CD4-positive, alpha-beta T cell (primary cell): Measurements from ENCODE around the gene FTCDNL1. TPM values are rescaled to one million over a fixed set of nuclear protein-coding genes. Genes with fewer than 3 reads are reported as not detected.

Source experiments
- ATAC-seq: fragments of 200-7000 bp; cut with Tn5 transposase; one replicate; pipeline ENCODE4 v1.10.0; 2022; ENCODE audit warnings: mild to moderate bottlenecking; ENCODE audit not compliant: poor library complexity
- CTCF ChIA-PET: fragments of 350-600 bp; sonication (Branson Sonifier 250); formaldehyde crosslinking; loops from one replicate; lab custom pipeline; 2021; ENCODE audit warnings: antibody characterized with exemption, inconsistent platforms; lab: Charles Lee
- POLR2A ChIA-PET: fragments of 350-600 bp; sonication (Branson Sonifier 250); formaldehyde crosslinking; loops from one replicate; lab custom pipeline; 2021; ENCODE audit warnings: antibody characterized with exemption, inconsistent platforms; lab: Charles Lee
- DNase-seq, 14 experiments: peaks; one replicate each; pipeline ENCODE4 v3.0.0-alpha.2; 2013 to 2020; ENCODE audit warnings: mixed read lengths in 2 of 14
- H3K27ac ChIP-seq, 2 donors: one replicate each; pipeline versions ENCODE4 v1.5.1 to v1.7.0; 2013; ENCODE audit warnings: low read length in 2 of 2, low read depth in 1 of 2, mild to moderate bottlenecking in 1 of 2
- H3K27me3 ChIP-seq, 2 experiments: 1 replicate in 1 of 2; 2 replicates in 1 of 2; pipeline versions ENCODE4 v1.6.1 to v1.7.0; 2013; ENCODE audit warnings: low read length in 2 of 2, control low read depth in 1 of 2, mild to moderate bottlenecking in 1 of 2, moderate library complexity in 1 of 2; ENCODE audit not compliant: insufficient read depth in 2 of 2, control insufficient read depth in 1 of 2
- H3K36me3 ChIP-seq: one replicate; pipeline ENCODE4 v1.6.1; 2013; ENCODE audit warnings: low read length, control low read depth; ENCODE audit not compliant: insufficient read depth
- H3K4me1 ChIP-seq: one replicate; pipeline ENCODE4 v1.6.1; 2013; ENCODE audit warnings: low read length, control low read depth; ENCODE audit not compliant: insufficient read depth
- H3K4me3 ChIP-seq: one replicate; pipeline ENCODE4 v1.5.1; 2013; ENCODE audit warnings: mild to moderate bottlenecking, low read length, moderate library complexity
- H3K9me3 ChIP-seq, 2 experiments: 1 replicate in 1 of 2; 2 replicates in 1 of 2; pipeline versions ENCODE4 v1.6.1 to v1.7.0; 2013; ENCODE audit warnings: low read length in 2 of 2, mild to moderate bottlenecking in 2 of 2, control low read depth in 1 of 2, moderate library complexity in 1 of 2; ENCODE audit not compliant: control insufficient read depth in 1 of 2, insufficient read depth in 1 of 2
- H3K27ac Mint-ChIP-seq: one replicate; pipeline ENCODE4 v1.8.0; 2020; ENCODE audit warnings: mixed read lengths
- H3K27me3 Mint-ChIP-seq: one replicate; pipeline ENCODE4 v1.8.0; 2021; ENCODE audit warnings: mixed read lengths
- H3K36me3 Mint-ChIP-seq: one replicate; pipeline ENCODE4 v1.8.0; 2021; ENCODE audit warnings: low read depth, mixed read lengths
- H3K4me1 Mint-ChIP-seq: one replicate; pipeline ENCODE4 v1.8.0; 2021; ENCODE audit warnings: low read depth, mixed read lengths
- H3K4me3 Mint-ChIP-seq: one replicate; pipeline ENCODE4 v1.8.0; 2020; ENCODE audit warnings: mild to moderate bottlenecking, mixed read lengths
- H3K9me3 Mint-ChIP-seq: one replicate; pipeline ENCODE4 v1.8.0; 2020; ENCODE audit warnings: mixed read lengths
- intact Hi-C, 2 experiments: fragments of 100-400 bp; cut with DNase I in 1 of 2; cut with micrococcal nuclease in 1 of 2; formaldehyde crosslinking; loops; one replicate each; pipeline versions ENCODE4 v1.15.1 to v1.9.0; 2023 to 2025; cut with DNase I, micrococcal nuclease
- total RNA-seq, 174 experiments: library from RNA in 2 of 174; stranded (reverse) in 2 of 174; gene quantifications; one replicate each; pipeline ENCODE4 v1.2.3 and lab custom pipeline; 2021 to 2026
- TF ChIP-seq, protein P1 (sequence below): fragments of 200-600 bp; IDR thresholded peaks from one replicate; pipeline ENCODE4 v1.8.0; 2022; ENCODE audit warnings: antibody characterized with exemption, mild to moderate bottlenecking

Gene FTCDNL1
- total RNA-seq, 2 experiments from 2014 or later: 0.78 to 1.3 TPM

DNA sequence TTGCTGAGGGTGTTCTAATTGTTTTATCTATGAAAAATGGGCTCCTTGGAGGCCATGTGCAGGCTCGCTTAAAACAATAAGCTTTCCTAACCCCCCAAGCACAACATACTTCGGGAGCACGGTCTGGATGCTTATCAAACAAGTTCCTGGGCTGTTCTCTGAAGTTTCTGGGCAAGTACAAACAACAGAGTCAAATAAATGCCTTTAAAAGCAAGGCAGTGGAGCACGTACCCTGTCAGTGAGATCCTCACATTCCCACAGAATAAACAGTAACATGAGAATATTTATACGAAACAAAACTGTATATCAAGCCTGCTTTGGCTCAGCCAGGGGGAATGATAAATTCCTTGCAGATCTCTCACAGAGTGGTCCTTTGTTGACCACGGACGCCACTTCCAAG lies 44.8 kb downstream of the FTCDNL1 start:
- Histone ChIP-seq H3K4me1 (no peaks in the 10 kb centered on the region), H3K27me3 (peaks cover 0 to under 1% of the 10 kb centered on the region in 2 experiments), H3K27ac (no peak overlapping the region), H3K9me3 (no peaks in the 10 kb centered on the region), H3K36me3 (no peaks in the 10 kb centered on the region), H3K4me3 (no peak overlapping the region)
- no peaks in the 10 kb centered on the region for H3K9me3 Mint-ChIP-seq
- H3K27me3 Mint-ChIP-seq: no peaks in the 10 kb centered on the region
- CTCF ChIA-PET: no interaction called here
- H3K36me3 Mint-ChIP-seq: no peaks in the 10 kb centered on the region
- POLR2A ChIA-PET: no interaction called here
- no peaks in the 10 kb centered on the region for H3K4me1 Mint-ChIP-seq
- TF ChIP-seq, protein P1, sequence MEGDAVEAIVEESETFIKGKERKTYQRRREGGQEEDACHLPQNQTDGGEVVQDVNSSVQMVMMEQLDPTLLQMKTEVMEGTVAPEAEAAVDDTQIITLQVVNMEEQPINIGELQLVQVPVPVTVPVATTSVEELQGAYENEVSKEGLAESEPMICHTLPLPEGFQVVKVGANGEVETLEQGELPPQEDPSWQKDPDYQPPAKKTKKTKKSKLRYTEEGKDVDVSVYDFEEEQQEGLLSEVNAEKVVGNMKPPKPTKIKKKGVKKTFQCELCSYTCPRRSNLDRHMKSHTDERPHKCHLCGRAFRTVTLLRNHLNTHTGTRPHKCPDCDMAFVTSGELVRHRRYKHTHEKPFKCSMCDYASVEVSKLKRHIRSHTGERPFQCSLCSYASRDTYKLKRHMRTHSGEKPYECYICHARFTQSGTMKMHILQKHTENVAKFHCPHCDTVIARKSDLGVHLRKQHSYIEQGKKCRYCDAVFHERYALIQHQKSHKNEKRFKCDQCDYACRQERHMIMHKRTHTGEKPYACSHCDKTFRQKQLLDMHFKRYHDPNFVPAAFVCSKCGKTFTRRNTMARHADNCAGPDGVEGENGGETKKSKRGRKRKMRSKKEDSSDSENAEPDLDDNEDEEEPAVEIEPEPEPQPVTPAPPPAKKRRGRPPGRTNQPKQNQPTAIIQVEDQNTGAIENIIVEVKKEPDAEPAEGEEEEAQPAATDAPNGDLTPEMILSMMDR: no peak
- no peak overlapping the region for H3K4me3 Mint-ChIP-seq
- no peak for DNase-seq
- H3K27ac Mint-ChIP-seq: no peak overlapping the region
- ATAC-seq: no peak
- intact Hi-C loops: no loop called here

DNA sequence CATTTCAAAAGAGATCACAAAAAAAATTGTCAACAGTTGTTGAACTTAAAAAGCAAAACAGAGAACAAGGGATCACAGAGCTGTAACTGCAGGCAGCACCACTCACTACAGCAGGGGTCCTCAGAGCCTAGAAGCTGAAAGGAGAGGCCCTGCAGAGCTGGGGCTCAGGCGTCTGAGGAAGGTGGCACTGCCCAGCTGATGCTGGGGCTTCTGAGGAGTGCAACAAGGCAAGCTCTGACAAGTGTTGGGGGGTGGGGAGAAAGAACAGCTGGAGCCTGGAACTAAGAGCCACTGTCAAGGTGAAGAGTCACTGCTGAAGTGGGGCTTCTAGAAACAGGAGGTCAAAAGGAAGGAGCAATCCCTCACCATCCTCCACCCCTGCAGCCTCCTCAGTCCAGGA lies 46.2 kb downstream of the FTCDNL1 start:
- H3K9me3 Mint-ChIP-seq: no peaks in the 10 kb centered on the region
- DNase-seq (no peak), ATAC-seq (no peak)
- TF ChIP-seq, protein P1: no peak
- H3K27me3 Mint-ChIP-seq: no peaks in the 10 kb centered on the region
- Histone ChIP-seq H3K4me1 (no peaks in the 10 kb centered on the region), H3K9me3 (no peaks in the 10 kb centered on the region), H3K27ac (no peak overlapping the region), H3K4me3 (no peak overlapping the region), H3K36me3 (no peaks in the 10 kb centered on the region), H3K27me3 (peaks cover 0 to 4% of the 10 kb centered on the region in 2 experiments)
- H3K36me3 Mint-ChIP-seq: no peaks in the 10 kb centered on the region
- H3K4me3 Mint-ChIP-seq: no peak overlapping the region
- ChIA-PET POLR2A (no interaction called here), CTCF (no interaction called here)
- no peak overlapping the region for H3K27ac Mint-ChIP-seq
- intact Hi-C loops: no loop called here
- H3K4me1 Mint-ChIP-seq: no peaks in the 10 kb centered on the region

DNA sequence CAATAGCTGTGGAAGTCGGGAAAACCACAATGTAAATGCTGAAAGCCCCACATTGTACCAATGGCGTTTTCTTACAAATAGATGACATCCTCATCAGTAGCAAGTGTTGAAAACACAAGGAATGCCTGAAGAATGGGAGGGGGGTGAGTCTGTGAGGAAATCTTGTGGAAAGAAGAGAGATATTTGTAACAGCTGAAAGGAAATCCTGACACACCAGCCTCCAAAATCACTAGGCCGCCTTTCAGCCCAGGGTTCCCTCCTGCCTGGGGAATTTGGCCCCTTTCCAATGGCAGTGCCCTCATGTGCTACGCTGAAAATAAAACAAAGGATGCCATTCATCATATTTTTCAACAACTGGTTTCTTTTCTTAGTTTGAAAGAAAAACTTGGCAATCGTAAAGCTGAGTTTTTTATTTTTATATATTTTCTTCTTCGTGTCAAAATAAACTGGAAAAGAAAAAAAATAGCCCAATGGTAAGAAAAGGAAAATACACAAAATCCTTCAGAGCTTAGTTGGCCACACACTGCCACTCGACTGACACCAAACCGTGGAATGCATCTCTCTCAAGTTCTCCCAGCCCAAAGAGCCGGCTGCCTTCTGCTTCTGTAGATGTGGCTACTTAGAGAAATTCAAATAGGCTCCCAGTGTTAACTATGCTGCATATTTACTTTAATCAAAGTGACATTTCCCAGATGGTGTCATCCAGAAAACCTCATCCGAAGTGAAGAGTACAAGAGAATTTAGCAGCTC lies 52.0 kb downstream of the FTCDNL1 start:
- Mint-ChIP-seq H3K36me3 (no peaks in the 10 kb centered on the region), H3K4me1 (no peaks in the 10 kb centered on the region), H3K4me3 (no peak overlapping the region), H3K9me3 (no peaks in the 10 kb centered on the region), H3K27ac (no peak overlapping the region), H3K27me3 (no peaks in the 10 kb centered on the region)
- Histone ChIP-seq H3K27me3 (peaks cover 0 to 4% of the 10 kb centered on the region in 2 experiments), H3K27ac (no peak overlapping the region), H3K9me3 (no peaks in the 10 kb centered on the region), H3K4me1 (no peaks in the 10 kb centered on the region), H3K4me3 (no peak overlapping the region), H3K36me3 (no peaks in the 10 kb centered on the region)
- TF ChIP-seq, protein P1: no peak
- ChIA-PET CTCF (no interaction called here), POLR2A (no interaction called here)
- intact Hi-C loops: loop anchor here in 1 of 2 experiments (10.0 kb wide), 1 partner anchor 746 kb away; no protein-coding TSS in a partner anchor
- ATAC-seq (no peak), DNase-seq (no peak)
